ENCODE results near the gene TMEM37.
A peak's percentile ranks its signal among the peaks of the same experiment; 100 is the strongest.

TMEM37 gene

GRCh38 chr2:119419803-119420508, 11.7 kb upstream of the TMEM37 start:
- H3K27me3 ChIP-seq (ENCODE audit: low read depth, low read length): no peaks in the 10 kb centered on the region
- no peak overlapping the region for H3K4me3 ChIP-seq (ENCODE audit: low read depth in 1 of 2, low read length in 2 of 2)
- H3K27ac ChIP-seq (ENCODE audit: low read length): peak overlapping the region; percentile 31
- H3K9me3 ChIP-seq (ENCODE audit: control insufficient read depth in 1 of 2, low read length in 2 of 2): peaks cover 0 to 5% of the 10 kb centered on the region in 2 donors
- no peaks in the 10 kb centered on the region for H3K36me3 ChIP-seq (ENCODE audit: control insufficient read depth in 1 of 2, insufficient read depth in 2 of 2, low read length in 2 of 2)
- peaks cover 0 to 7% of the 10 kb centered on the region in 2 donors for H3K4me1 ChIP-seq (ENCODE audit: control insufficient read depth in 1 of 2, insufficient read depth in 2 of 2, low read length in 2 of 2)

GRCh38 chr2:119421304-119421703, 10.3 kb upstream of the TMEM37 start:
- peaks cover 0 to 3% of the 10 kb centered on the region in 2 donors for H3K9me3 ChIP-seq (ENCODE audit: control insufficient read depth in 1 of 2, low read length in 2 of 2)
- no peaks in the 10 kb centered on the region for H3K27me3 ChIP-seq (ENCODE audit: low read depth, low read length)
- H3K36me3 ChIP-seq (ENCODE audit: control insufficient read depth in 1 of 2, insufficient read depth in 2 of 2, low read length in 2 of 2): no peaks in the 10 kb centered on the region
- peaks cover 0 to 7% of the 10 kb centered on the region in 2 donors for H3K4me1 ChIP-seq (ENCODE audit: control insufficient read depth in 1 of 2, insufficient read depth in 2 of 2, low read length in 2 of 2)
- no peak overlapping the region for H3K4me3 ChIP-seq (ENCODE audit: low read depth in 1 of 2, low read length in 2 of 2)
- H3K27ac ChIP-seq (ENCODE audit: low read length): no peak overlapping the region

- no peak overlapping the region for H3K4me3 ChIP-seq (ENCODE audit: low read depth in 1 of 2, low read length in 2 of 2)
- H3K27ac ChIP-seq (ENCODE audit: low read length): no peak overlapping the region
- peaks cover 0 to 7% of the 10 kb centered on the region in 2 donors for H3K4me1 ChIP-seq (ENCODE audit: control insufficient read depth in 1 of 2, insufficient read depth in 2 of 2, low read length in 2 of 2)
- H3K9me3 ChIP-seq (ENCODE audit: control insufficient read depth in 1 of 2, low read length in 2 of 2): peaks cover 0 to 3% of the 10 kb centered on the region in 2 donors
- no peaks in the 10 kb centered on the region for H3K27me3 ChIP-seq (ENCODE audit: low read depth, low read length)
- no peaks in the 10 kb centered on the region for H3K36me3 ChIP-seq (ENCODE audit: control insufficient read depth in 1 of 2, insufficient read depth in 2 of 2, low read length in 2 of 2)
These were observed 9.9 kb upstream of the TMEM37 start for GRCh38 chr2:119421741-119422140.

DNA sequence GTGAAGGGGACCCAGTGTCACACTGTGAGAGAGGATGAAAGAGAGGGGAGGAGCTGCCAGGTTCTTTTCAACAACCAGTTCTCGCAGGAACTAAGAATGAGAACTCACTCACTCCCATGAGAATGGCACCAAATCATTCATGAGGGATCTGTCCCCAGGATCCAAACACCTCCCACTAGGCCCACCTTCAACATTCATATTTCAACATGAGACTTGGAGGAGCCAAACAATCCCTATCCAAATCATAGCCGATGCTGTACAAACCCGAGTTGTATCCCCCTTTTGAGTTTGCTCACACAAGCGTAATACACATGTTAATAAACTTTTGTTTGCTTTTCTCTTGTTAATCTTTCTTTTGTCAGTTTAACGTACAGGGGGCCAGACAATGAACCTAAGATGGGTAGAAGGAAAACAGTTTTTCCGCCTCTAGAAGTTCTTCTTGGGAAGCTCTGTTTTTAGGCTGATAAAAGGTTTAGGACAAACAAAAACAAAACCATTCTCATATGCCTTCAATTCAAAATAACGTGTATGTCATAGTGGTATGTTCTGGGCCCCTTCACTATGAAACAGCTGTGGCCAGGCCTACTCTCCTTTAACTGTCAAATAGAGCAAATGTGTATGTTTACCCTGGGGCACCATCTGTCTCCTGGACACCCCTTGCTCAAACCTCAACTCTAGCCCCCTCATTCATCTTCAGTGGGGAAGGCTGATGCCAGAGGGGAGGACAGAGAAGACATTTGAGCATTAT, 9.1 kb upstream of the TMEM37 start:
- no peak overlapping the region for H3K27ac ChIP-seq (ENCODE audit: low read length)
- H3K27me3 ChIP-seq (ENCODE audit: low read depth, low read length): no peaks in the 10 kb centered on the region
- H3K9me3 ChIP-seq (ENCODE audit: control insufficient read depth in 1 of 2, low read length in 2 of 2): peaks cover 0 to 3% of the 10 kb centered on the region in 2 donors
- H3K36me3 ChIP-seq (ENCODE audit: control insufficient read depth in 1 of 2, insufficient read depth in 2 of 2, low read length in 2 of 2): no peaks in the 10 kb centered on the region
- peaks cover 0 to 7% of the 10 kb centered on the region in 2 donors for H3K4me1 ChIP-seq (ENCODE audit: control insufficient read depth in 1 of 2, insufficient read depth in 2 of 2, low read length in 2 of 2)
- no peak overlapping the region for H3K4me3 ChIP-seq (ENCODE audit: low read depth in 1 of 2, low read length in 2 of 2)

DNA sequence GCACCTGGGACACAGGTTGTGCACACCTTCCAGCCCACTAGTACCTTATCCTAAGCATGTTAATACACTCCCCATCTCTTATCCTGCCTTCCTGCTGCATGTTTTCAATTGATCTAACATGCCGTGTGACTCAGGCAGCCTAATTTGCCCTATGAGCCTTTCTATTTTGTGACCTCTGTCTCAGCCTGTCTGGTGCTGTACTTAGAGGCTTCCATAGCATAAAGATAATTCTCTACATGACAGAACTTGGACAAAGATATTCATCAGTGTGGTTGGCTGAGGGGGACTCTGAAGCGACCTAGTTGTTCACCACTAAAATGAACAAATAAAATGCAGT, 8.6 kb upstream of the TMEM37 start:
- H3K36me3 ChIP-seq (ENCODE audit: control insufficient read depth in 1 of 2, insufficient read depth in 2 of 2, low read length in 2 of 2): no peaks in the 10 kb centered on the region
- H3K27me3 ChIP-seq (ENCODE audit: low read depth, low read length): no peaks in the 10 kb centered on the region
- H3K4me3 ChIP-seq (ENCODE audit: low read depth in 1 of 2, low read length in 2 of 2): no peak overlapping the region
- peaks cover 0 to 3% of the 10 kb centered on the region in 2 donors for H3K9me3 ChIP-seq (ENCODE audit: control insufficient read depth in 1 of 2, low read length in 2 of 2)
- H3K27ac ChIP-seq (ENCODE audit: low read length): no peak overlapping the region
- H3K4me1 ChIP-seq (ENCODE audit: control insufficient read depth in 1 of 2, insufficient read depth in 2 of 2, low read length in 2 of 2): peaks cover 0 to 7% of the 10 kb centered on the region in 2 donors

GRCh38 chr2:119423811-119424210, 7.8 kb upstream of the TMEM37 start:
- peaks cover 0 to 7% of the 10 kb centered on the region in 2 donors for H3K4me1 ChIP-seq (ENCODE audit: control insufficient read depth in 1 of 2, insufficient read depth in 2 of 2, low read length in 2 of 2)
- H3K4me3 ChIP-seq (ENCODE audit: low read depth in 1 of 2, low read length in 2 of 2): no peak overlapping the region
- no peaks in the 10 kb centered on the region for H3K36me3 ChIP-seq (ENCODE audit: control insufficient read depth in 1 of 2, insufficient read depth in 2 of 2, low read length in 2 of 2)
- H3K9me3 ChIP-seq (ENCODE audit: control insufficient read depth in 1 of 2, low read length in 2 of 2): peaks cover 0 to 3% of the 10 kb centered on the region in 2 donors
- no peak overlapping the region for H3K27ac ChIP-seq (ENCODE audit: low read length)
- no peaks in the 10 kb centered on the region for H3K27me3 ChIP-seq (ENCODE audit: low read depth, low read length)

DNA sequence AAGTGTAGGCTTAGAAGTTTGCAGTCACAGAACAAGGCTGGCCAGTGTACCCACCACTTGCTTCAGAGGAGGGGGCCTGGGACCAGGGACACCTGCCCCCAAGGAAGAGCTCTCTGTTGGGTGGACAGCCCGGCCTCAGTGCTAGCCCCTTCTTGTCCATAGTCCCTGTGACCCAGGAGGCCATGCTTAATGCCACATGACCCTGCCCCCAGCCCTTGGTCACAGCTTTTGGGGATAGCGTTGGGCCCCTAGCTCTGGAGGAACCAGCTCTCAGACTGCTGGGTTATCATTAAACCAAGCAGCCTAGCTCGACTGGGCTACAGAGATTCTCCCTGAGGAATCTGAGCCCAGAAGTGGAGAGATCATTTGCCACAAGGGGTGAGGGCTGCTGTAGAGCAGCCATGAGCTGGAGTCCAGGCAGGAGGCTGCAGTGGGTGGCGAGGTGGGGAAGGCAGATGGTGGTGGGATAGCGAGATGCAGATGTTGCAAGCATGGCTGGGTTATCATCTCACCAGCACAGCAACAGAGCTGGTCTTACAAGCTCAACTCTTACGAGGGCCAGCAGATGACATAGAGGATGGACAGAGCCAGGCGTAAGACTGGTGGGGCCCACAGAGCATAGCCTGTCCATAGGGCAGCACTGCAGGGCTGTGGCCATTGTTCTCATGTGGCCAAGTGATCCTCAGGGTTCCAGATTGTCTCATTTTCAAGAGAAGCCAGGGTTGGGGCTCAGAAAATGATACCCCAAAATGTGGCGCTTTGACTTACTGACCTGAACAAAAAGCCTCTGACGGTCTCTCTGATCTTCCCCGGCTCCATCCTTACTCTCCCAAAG, 7.2 kb upstream of the TMEM37 start:
- Histone ChIP-seq H3K9me3 (ENCODE audit: control insufficient read depth in 1 of 2, low read length in 2 of 2) (peaks cover 0 to 3% of the 10 kb centered on the region in 2 donors), H3K36me3 (ENCODE audit: control insufficient read depth in 1 of 2, insufficient read depth in 2 of 2, low read length in 2 of 2) (no peaks in the 10 kb centered on the region), H3K27ac (ENCODE audit: low read length) (no peak overlapping the region), H3K4me1 (ENCODE audit: control insufficient read depth in 1 of 2, insufficient read depth in 2 of 2, low read length in 2 of 2) (peaks cover 0 to 7% of the 10 kb centered on the region in 2 donors), H3K4me3 (ENCODE audit: low read depth in 1 of 2, low read length in 2 of 2) (no peak overlapping the region), H3K27me3 (ENCODE audit: low read depth, low read length) (no peaks in the 10 kb centered on the region)

GRCh38 chr2:119425119-119425405, 6.6 kb upstream of the TMEM37 start:
- Histone ChIP-seq H3K27ac (ENCODE audit: low read length) (no peak overlapping the region), H3K4me1 (ENCODE audit: control insufficient read depth in 1 of 2, insufficient read depth in 2 of 2, low read length in 2 of 2) (peaks cover 0 to 7% of the 10 kb centered on the region in 2 donors), H3K27me3 (ENCODE audit: low read depth, low read length) (no peaks in the 10 kb centered on the region)

GRCh38 chr2:119425620-119426395, 5.8 kb upstream of the TMEM37 start:
- Histone ChIP-seq H3K9me3 (ENCODE audit: control insufficient read depth in 1 of 2, low read length in 2 of 2) (peaks cover 0 to 3% of the 10 kb centered on the region in 2 donors), H3K4me1 (ENCODE audit: control insufficient read depth in 1 of 2, insufficient read depth in 2 of 2, low read length in 2 of 2) (peaks cover 0 to 2% of the 10 kb centered on the region in 2 donors), H3K36me3 (ENCODE audit: control insufficient read depth in 1 of 2, insufficient read depth in 2 of 2, low read length in 2 of 2) (no peaks in the 10 kb centered on the region), H3K27ac (ENCODE audit: low read length) (peak overlapping the region; percentile 46), H3K27me3 (ENCODE audit: low read depth, low read length) (no peaks in the 10 kb centered on the region), H3K4me3 (ENCODE audit: low read depth in 1 of 2, low read length in 2 of 2) (no peak overlapping the region)

More at GRCh38 chr2:119425119-119425405, 6.6 kb upstream of the TMEM37 start:
- Histone ChIP-seq H3K4me3 (ENCODE audit: low read depth in 1 of 2, low read length in 2 of 2) (no peak overlapping the region), H3K36me3 (ENCODE audit: control insufficient read depth in 1 of 2, insufficient read depth in 2 of 2, low read length in 2 of 2) (no peaks in the 10 kb centered on the region), H3K9me3 (ENCODE audit: control insufficient read depth in 1 of 2, low read length in 2 of 2) (peaks cover 0 to 3% of the 10 kb centered on the region in 2 donors)

- Histone ChIP-seq H3K27ac (ENCODE audit: low read length) (peak overlapping the region; percentile 46), H3K9me3 (ENCODE audit: control insufficient read depth in 1 of 2, low read length in 2 of 2) (no peaks in the 10 kb centered on the region), H3K4me1 (ENCODE audit: control insufficient read depth in 1 of 2, insufficient read depth in 2 of 2, low read length in 2 of 2) (no peaks in the 10 kb centered on the region), H3K4me3 (ENCODE audit: low read depth in 1 of 2, low read length in 2 of 2) (no peak overlapping the region), H3K27me3 (ENCODE audit: low read depth, low read length) (no peaks in the 10 kb centered on the region), H3K36me3 (ENCODE audit: control insufficient read depth in 1 of 2, insufficient read depth in 2 of 2, low read length in 2 of 2) (no peaks in the 10 kb centered on the region)
These were observed 5.3 kb upstream of the TMEM37 start for GRCh38 chr2:119426396-119426675.
